HL-60 (cell line): ENCODE data around the gene MAD1L1.

ENCODE experiments used
- DNase-seq, 2 experiments: peaks; one replicate each; pipeline ENCODE4 v3.0.0-alpha.2; 2010 to 2020; ENCODE audit warnings: low read depth in 1 of 2, low spot score in 1 of 2
- H3K27ac ChIP-seq: fragments of 250-450 bp; sonication (Bioruptor Pico); replicated peaks from 2 replicates; pipeline ENCODE4 v1.5.1; 2020; ENCODE audit warnings: mild to moderate bottlenecking, moderate library complexity
- H3K27me3 ChIP-seq: fragments of 250-450 bp; sonication (Bioruptor Pico); 2 replicates; pipeline ENCODE4 v1.5.1; 2021; ENCODE audit warnings: mild to moderate bottlenecking, moderate library complexity; ENCODE audit not compliant: insufficient read depth, poor library complexity, severe bottlenecking
- H3K4me3 ChIP-seq: replicated peaks from 2 replicates; pipeline ENCODE4 v1.5.1; 2011; ENCODE audit warnings: mild to moderate bottlenecking, control low read depth, low read length; ENCODE audit not compliant: insufficient read depth
- GABPA ChIP-seq: IDR thresholded peaks from 2 replicates; pipeline ENCODE4 v1.6.1; 2012; ENCODE audit warnings: low read depth
- POLR2AphosphoS5 ChIP-seq: IDR thresholded peaks from 2 replicates; pipeline ENCODE4 v1.6.1; 2012; ENCODE audit warnings: low read depth
- SPI1 ChIP-seq: IDR thresholded peaks from 2 replicates; pipeline ENCODE4 v1.6.1; 2012; ENCODE audit warnings: low read depth, mild to moderate bottlenecking, borderline replicate concordance
- TF ChIP-seq, protein P1 (sequence below): IDR thresholded peaks from one replicate; pipeline ENCODE4 v1.5.1; 2011; ENCODE audit warnings: low read length, control low read depth, inconsistent platforms; ENCODE audit not compliant: insufficient read depth
- TF ChIP-seq, protein P2 (sequence below): IDR thresholded peaks from 2 replicates; pipeline ENCODE4 v1.6.1; 2012; ENCODE audit warnings: low read depth; ENCODE audit not compliant: insufficient replicate concordance

Gene MAD1L1

DNA sequence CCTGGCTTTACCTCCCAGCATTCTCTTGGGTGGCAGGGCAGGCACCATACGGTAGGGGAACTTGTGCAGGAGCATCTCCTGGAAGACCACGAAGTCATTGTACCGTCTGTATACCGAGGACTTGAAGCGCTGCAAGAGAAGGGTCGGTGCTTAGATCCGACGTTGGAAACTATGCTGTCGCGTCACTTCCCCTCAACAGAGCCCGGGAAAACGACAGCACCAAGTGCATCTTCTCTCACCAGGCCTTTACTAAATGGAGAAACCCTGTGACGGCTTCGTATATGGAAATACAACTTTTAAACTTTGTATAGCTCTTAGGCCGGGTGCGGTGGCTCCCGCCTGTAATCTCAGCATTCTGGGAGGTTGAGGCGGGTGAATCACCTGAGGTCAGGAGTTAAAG lies 42.4 kb upstream of the MAD1L1 start:
- Histone ChIP-seq H3K27ac (no peak overlapping the region), H3K27me3 (no peaks in the 10 kb centered on the region), H3K4me3 (no peak overlapping the region)
- no peak for DNase-seq
- no peak for TF ChIP-seq GABPA
- no peak for TF ChIP-seq SPI1
- TF ChIP-seq, protein P1, sequence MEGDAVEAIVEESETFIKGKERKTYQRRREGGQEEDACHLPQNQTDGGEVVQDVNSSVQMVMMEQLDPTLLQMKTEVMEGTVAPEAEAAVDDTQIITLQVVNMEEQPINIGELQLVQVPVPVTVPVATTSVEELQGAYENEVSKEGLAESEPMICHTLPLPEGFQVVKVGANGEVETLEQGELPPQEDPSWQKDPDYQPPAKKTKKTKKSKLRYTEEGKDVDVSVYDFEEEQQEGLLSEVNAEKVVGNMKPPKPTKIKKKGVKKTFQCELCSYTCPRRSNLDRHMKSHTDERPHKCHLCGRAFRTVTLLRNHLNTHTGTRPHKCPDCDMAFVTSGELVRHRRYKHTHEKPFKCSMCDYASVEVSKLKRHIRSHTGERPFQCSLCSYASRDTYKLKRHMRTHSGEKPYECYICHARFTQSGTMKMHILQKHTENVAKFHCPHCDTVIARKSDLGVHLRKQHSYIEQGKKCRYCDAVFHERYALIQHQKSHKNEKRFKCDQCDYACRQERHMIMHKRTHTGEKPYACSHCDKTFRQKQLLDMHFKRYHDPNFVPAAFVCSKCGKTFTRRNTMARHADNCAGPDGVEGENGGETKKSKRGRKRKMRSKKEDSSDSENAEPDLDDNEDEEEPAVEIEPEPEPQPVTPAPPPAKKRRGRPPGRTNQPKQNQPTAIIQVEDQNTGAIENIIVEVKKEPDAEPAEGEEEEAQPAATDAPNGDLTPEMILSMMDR, result no peak
- TF ChIP-seq, protein P2, sequence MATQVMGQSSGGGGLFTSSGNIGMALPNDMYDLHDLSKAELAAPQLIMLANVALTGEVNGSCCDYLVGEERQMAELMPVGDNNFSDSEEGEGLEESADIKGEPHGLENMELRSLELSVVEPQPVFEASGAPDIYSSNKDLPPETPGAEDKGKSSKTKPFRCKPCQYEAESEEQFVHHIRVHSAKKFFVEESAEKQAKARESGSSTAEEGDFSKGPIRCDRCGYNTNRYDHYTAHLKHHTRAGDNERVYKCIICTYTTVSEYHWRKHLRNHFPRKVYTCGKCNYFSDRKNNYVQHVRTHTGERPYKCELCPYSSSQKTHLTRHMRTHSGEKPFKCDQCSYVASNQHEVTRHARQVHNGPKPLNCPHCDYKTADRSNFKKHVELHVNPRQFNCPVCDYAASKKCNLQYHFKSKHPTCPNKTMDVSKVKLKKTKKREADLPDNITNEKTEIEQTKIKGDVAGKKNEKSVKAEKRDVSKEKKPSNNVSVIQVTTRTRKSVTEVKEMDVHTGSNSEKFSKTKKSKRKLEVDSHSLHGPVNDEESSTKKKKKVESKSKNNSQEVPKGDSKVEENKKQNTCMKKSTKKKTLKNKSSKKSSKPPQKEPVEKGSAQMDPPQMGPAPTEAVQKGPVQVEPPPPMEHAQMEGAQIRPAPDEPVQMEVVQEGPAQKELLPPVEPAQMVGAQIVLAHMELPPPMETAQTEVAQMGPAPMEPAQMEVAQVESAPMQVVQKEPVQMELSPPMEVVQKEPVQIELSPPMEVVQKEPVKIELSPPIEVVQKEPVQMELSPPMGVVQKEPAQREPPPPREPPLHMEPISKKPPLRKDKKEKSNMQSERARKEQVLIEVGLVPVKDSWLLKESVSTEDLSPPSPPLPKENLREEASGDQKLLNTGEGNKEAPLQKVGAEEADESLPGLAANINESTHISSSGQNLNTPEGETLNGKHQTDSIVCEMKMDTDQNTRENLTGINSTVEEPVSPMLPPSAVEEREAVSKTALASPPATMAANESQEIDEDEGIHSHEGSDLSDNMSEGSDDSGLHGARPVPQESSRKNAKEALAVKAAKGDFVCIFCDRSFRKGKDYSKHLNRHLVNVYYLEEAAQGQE, result no peak
- no peak for TF ChIP-seq POLR2AphosphoS5

DNA sequence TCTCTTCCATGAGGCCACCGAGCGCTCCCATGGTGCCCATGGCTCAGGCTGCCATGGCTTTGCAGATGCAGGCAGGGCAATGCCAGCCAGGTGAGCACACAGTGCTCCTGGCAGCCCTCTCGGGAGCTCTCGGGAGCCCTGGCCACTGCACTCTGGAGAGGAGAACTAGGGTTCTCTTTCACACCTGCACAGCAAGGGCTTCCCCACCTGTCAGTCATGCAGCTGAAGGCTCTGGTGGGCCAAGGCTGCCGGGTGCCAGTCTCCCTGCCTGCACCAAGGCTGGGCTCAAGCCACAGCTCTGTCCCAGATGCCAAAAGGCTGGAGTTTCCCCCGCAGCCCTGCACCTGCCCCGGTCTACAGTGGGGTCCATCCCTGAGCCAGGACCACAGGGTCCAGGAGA lies 41.9 kb upstream of the MAD1L1 start:
- TF ChIP-seq POLR2AphosphoS5, result no peak
- TF ChIP-seq SPI1, result no peak
- TF ChIP-seq, protein P2, result no peak
- no peak for TF ChIP-seq GABPA
- TF ChIP-seq, protein P1, result no peak
- Histone ChIP-seq H3K4me3 (no peak overlapping the region), H3K27me3 (no peaks in the 10 kb centered on the region), H3K27ac (no peak overlapping the region)
- DNase-seq, result no peak

DNA sequence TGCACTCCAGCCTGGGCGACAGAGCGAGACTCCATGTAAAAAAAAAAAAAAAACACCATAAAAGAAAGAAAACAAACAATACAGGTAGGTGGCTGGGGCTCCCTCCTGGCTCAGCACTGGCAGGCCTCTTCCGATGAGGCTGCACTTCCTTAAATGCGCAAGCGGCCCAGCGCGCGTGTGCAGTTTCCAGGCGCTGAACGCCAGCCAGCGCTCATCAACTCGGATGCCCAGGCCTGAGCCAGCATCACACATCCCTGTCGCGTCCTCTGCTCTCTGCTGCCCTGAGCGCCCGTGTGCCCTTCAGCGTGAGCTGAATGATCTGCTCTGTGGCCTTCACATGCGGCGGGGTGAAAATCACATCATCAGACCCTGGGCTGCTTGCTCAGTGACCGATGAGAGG lies 41.1 kb upstream of the MAD1L1 start:
- DNase-seq, result no peak
- TF ChIP-seq, protein P2, result no peak
- TF ChIP-seq GABPA, result no peak
- Histone ChIP-seq H3K27me3 (no peaks in the 10 kb centered on the region), H3K4me3 (no peak overlapping the region), H3K27ac (no peak overlapping the region)

DNA sequence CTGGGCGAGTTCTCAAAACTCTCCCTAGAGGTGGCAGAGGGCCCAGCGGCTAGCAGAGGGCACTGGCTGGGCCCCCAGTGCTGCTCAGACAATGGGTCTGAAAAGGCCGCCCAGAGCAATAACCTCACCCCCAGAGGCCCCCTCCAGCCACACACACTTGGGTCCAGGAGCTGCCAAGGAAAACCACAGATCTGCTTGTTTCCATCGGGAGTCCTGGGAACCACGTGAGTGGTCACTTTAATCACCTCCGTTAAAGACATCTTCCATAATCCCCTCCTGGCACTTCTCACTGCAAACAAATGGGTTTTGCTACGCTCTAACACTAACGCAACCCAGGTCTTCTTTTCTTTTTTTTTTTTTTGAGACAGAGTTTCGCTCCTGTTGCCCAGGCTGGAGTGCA lies 39.3 kb upstream of the MAD1L1 start:
- H3K4me3 ChIP-seq, result no peak overlapping the region
- no peak for DNase-seq
- H3K27ac ChIP-seq, result no peak overlapping the region
- no peaks in the 10 kb centered on the region for H3K27me3 ChIP-seq
- no peak for TF ChIP-seq POLR2AphosphoS5
- TF ChIP-seq GABPA, result no peak
- TF ChIP-seq, protein P2, result no peak
